Measurements from ENCODE around the gene FNDC10. TPM values are rescaled to one million over a fixed set of nuclear protein-coding genes. Genes with fewer than 3 reads are reported as not detected.

Gene FNDC10
- total RNA-seq, 1 experiment from 2014 or later: 8.4 TPM

GRCh38 chr1:1602304-1602967, 2.5 kb upstream of the FNDC10 start:
- no peaks in the 10 kb centered on the region for H3K36me3 ChIP-seq (ENCODE audit: control insufficient read depth in 1 of 2, insufficient read depth in 2 of 2, low read length in 2 of 2)
- ATAC-seq (no peak), DNase-seq (ENCODE audit: low read depth, low spot score) (no peak)
- H3K27me3 ChIP-seq (ENCODE audit: insufficient read depth, low read length): no peaks in the 10 kb centered on the region
- intact Hi-C loops (cut with micrococcal nuclease): no loop called here
- CTCF ChIA-PET: no interaction called here
- H3K79me2 ChIP-seq (ENCODE audit: insufficient read depth, low read length): no peaks in the 10 kb centered on the region
- H3K4me2 ChIP-seq (ENCODE audit: low read length): no peak overlapping the region
- H3K4me1 ChIP-seq (ENCODE audit: control insufficient read depth in 1 of 2, insufficient read depth in 2 of 2, low read length in 2 of 2): peaks cover 9 to 28% of the 10 kb centered on the region in 2 experiments; a peak in 3 of 4 replicates
- no peak overlapping the region for H2AFZ ChIP-seq (ENCODE audit: low read depth, low read length, poor library complexity, severe bottlenecking)
- TF ChIP-seq JUND (IDR thresholded peaks at IDR 0.05): no peak
- TF ChIP-seq ZNF274 (IDR thresholded peaks at IDR 0.05; ENCODE audit: low read depth, low read length): no peak
- TF ChIP-seq SIN3A (IDR thresholded peaks at IDR 0.05; ENCODE audit: low read depth): no peak
- no peak for TF ChIP-seq CTCF (IDR thresholded peaks at IDR 0.05 in 2 of 3, conservative IDR thresholded peaks at IDR 0.05 in 1 of 3; ENCODE audit: borderline replicate concordance in 1 of 3, insufficient read depth in 1 of 3, low read depth in 2 of 3, low read length in 2 of 3)
- TF ChIP-seq POLR2A (IDR thresholded peaks at IDR 0.05; ENCODE audit: borderline replicate concordance, extremely low read depth, insufficient read depth, insufficient read length): no peak
- no peak for TF ChIP-seq TCF7L2 (IDR thresholded peaks at IDR 0.05; ENCODE audit: borderline replicate concordance, extremely low read depth, insufficient read depth, insufficient read length)
- TF ChIP-seq ZFX (IDR thresholded peaks at IDR 0.05): no peak
- no peak for TF ChIP-seq SRF (IDR thresholded peaks at IDR 0.05; ENCODE audit: low read depth)
- TF ChIP-seq CBX3 (IDR thresholded peaks at IDR 0.05; ENCODE audit: low read depth): no peak
- no peak for TF ChIP-seq SP1 (IDR thresholded peaks at IDR 0.05; ENCODE audit: low read depth)
- no peak for TF ChIP-seq ELF1 (IDR thresholded peaks at IDR 0.05; ENCODE audit: borderline replicate concordance, low read depth)
- no peak for TF ChIP-seq CEBPB (IDR thresholded peaks at IDR 0.05; ENCODE audit: low read depth)
- TF ChIP-seq EZH2 (IDR thresholded peaks at IDR 0.05): no peak
- TF ChIP-seq, protein P1, sequence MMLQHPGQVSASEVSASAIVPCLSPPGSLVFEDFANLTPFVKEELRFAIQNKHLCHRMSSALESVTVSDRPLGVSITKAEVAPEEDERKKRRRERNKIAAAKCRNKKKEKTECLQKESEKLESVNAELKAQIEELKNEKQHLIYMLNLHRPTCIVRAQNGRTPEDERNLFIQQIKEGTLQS (IDR thresholded peaks at IDR 0.05): no peak
- TF ChIP-seq RAD21 (IDR thresholded peaks at IDR 0.05; ENCODE audit: low read depth): no peak
- no peak for TF ChIP-seq EGR1 (IDR thresholded peaks at IDR 0.05; ENCODE audit: low read depth)
- TF ChIP-seq EZH2phosphoT487 (IDR thresholded peaks at IDR 0.05; ENCODE audit: borderline replicate concordance): no peak
- no peak for TF ChIP-seq FOSL1 (IDR thresholded peaks at IDR 0.05; ENCODE audit: low read depth)
- no peak for TF ChIP-seq YY1 (IDR thresholded peaks at IDR 0.05; ENCODE audit: extremely low read depth, insufficient replicate concordance, low read depth, low read length)
- TF ChIP-seq REST (IDR thresholded peaks at IDR 0.05; ENCODE audit: low read depth): no peak
- RAD21 ChIA-PET (ENCODE audit: low non-redundant PET in 1 of 2, low total read pairs in 2 of 2, uncharacterized antibody in 2 of 2, unreplicated experiment in 2 of 2): interaction anchor here in 1 of 2 experiments (0.7 kb wide), 1 partner anchor 674 kb away, joined by 3 read pairs; no protein-coding TSS in a partner anchor
- no peaks in the 10 kb centered on the region for H4K20me1 ChIP-seq (ENCODE audit: insufficient read depth)
- no peak overlapping the region for H3K9ac ChIP-seq (ENCODE audit: low read length)
- H3K4me3 ChIP-seq (replicated peaks in 1 of 2; ENCODE audit: low read depth in 1 of 2, low read length in 2 of 2): no peak overlapping the region
- H3K9me2 ChIP-seq (ENCODE audit: insufficient read depth): no peaks in the 10 kb centered on the region
- no peak overlapping the region for H3K27ac ChIP-seq (ENCODE audit: low read depth, low read length)
- POLR2A ChIA-PET: no interaction called here
- BruUV-seq (replicated peaks): no TSS peak
- H3K9me3 ChIP-seq (ENCODE audit: control insufficient read depth in 1 of 2, insufficient read depth in 1 of 2, low read depth in 1 of 2, low read length in 2 of 2): no peaks in the 10 kb centered on the region

Data from HCT116 (cell line).